HepG2 (cell line): Measurements from ENCODE around the gene RHOV. TPM values are rescaled to one million over a fixed set of nuclear protein-coding genes. Genes with fewer than 3 reads are reported as not detected.

Experiments used
- ATAC-seq: fragments of 200-7000 bp; cut with Tn5 transposase; 3 replicates; pipeline ENCODE4 v1.9.1; 2020; ENCODE audit warnings: mild to moderate bottlenecking, moderate library complexity
- BruUV-seq: library from RNA; stranded (reverse); fragments of 400-500 nt; replicated peaks from 2 replicates; lab custom pipeline; 2021; lab: Mats Ljungman, UMichigan
- CTCF ChIA-PET: fragments of 300-600 bp; formaldehyde crosslinking; extraction: SDS; loops from one replicate; lab custom pipeline; 2021; ENCODE audit warnings: low total read pairs, inconsistent platforms, low intra/inter-chr PET ratio; lab: Yijun Ruan, JAX
- POLR2A ChIA-PET: fragments of 350-600 bp; sonication (Branson Sonifier 250); formaldehyde crosslinking; loops from one replicate; lab custom pipeline; 2020; ENCODE audit warnings: antibody characterized with exemption, inconsistent platforms; lab: Yijun Ruan, JAX
- DNase-seq: peaks from one replicate; pipeline ENCODE4 v3.0.0-alpha.2; 2015; ENCODE audit warnings: low spot score
- FAIRE-seq: peaks from 3 replicates; lab custom pipeline; 2011; peaks lifted over from hg19 to GRCh38; lab: Jason Lieb, UNC
- H2AFZ ChIP-seq: one replicate; pipeline ENCODE4 v1.6.1; 2011; ENCODE audit warnings: low read length, inconsistent platforms
- H3K27ac ChIP-seq: fragments of 300-600 bp; 3 replicates; pipeline ENCODE4 v1.8.0; 2011; ENCODE audit warnings: mixed run types, mild to moderate bottlenecking, mixed read lengths, low read length, inconsistent platforms; ENCODE audit not compliant: insufficient read depth; ENCODE audit errors: extremely low read length
- H3K27me3 ChIP-seq, 2 experiments: fragments of 200-600 bp in 1 of 2; 2 replicates in 1 of 2; 3 replicates in 1 of 2; pipeline versions ENCODE4 v1.6.0 to v1.8.0; 2011; ENCODE audit warnings: low read length in 2 of 2, mild to moderate bottlenecking in 2 of 2, moderate library complexity in 2 of 2, inconsistent platforms in 1 of 2; ENCODE audit not compliant: insufficient read depth in 2 of 2, control insufficient read depth in 1 of 2
- H3K36me3 ChIP-seq, 2 experiments: fragments of 200-600 bp in 1 of 2; replicated peaks in 1 of 2; 2 replicates in 1 of 2; 3 replicates in 1 of 2; pipeline versions ENCODE4 v1.5.1 to v1.8.0; 2011; ENCODE audit warnings: low read length in 2 of 2, inconsistent platforms in 1 of 2; ENCODE audit not compliant: insufficient read depth in 2 of 2, control insufficient read depth in 1 of 2
- H3K4me1 ChIP-seq: 2 replicates; pipeline ENCODE4 v1.5.1; 2012; ENCODE audit warnings: low read length, inconsistent platforms; ENCODE audit not compliant: insufficient read depth
- H3K4me2 ChIP-seq: 2 replicates; pipeline ENCODE4 v1.6.0; 2011; ENCODE audit warnings: low read depth, low read length, inconsistent platforms
- H3K4me3 ChIP-seq, 3 experiments: fragments of 200-600 bp in 1 of 3; sonication (generic), shearing (Covaris generic) in 1 of 3; replicated peaks in 1 of 3; 2 replicates each; pipeline ENCODE4 v1.5.1; 2011 to 2016; ENCODE audit warnings: low read length in 3 of 3, inconsistent platforms in 2 of 3, low read depth in 2 of 3, mild to moderate bottlenecking in 2 of 3, control low read depth in 1 of 3, mixed read lengths in 1 of 3; ENCODE audit not compliant: insufficient read depth in 1 of 3
- H3K79me2 ChIP-seq: one replicate; pipeline ENCODE4 v1.6.1; 2011; ENCODE audit warnings: low read length, inconsistent platforms; ENCODE audit not compliant: insufficient read depth
- H3K9ac ChIP-seq: 2 replicates; pipeline ENCODE4 v1.6.0; 2011; ENCODE audit warnings: mild to moderate bottlenecking, low read depth, low read length, inconsistent platforms; ENCODE audit not compliant: insufficient read depth
- H3K9me3 ChIP-seq: 2 replicates; pipeline ENCODE4 v1.5.1; 2012; ENCODE audit warnings: mild to moderate bottlenecking, low read length
- H4K20me1 ChIP-seq: 2 replicates; pipeline ENCODE4 v1.6.0; 2011; ENCODE audit warnings: inconsistent platforms, mild to moderate bottlenecking, low read length, moderate library complexity; ENCODE audit not compliant: insufficient read depth
- ARNT2 ChIP-seq: sonication (generic); formaldehyde crosslinking; IDR thresholded peaks from 2 replicates; pipeline ENCODE4 v1.8.0; 2022; ENCODE audit warnings: mild to moderate bottlenecking, low read depth, missing genetic modification reagents, moderate library complexity
- FOXO1 ChIP-seq: sonication (generic); formaldehyde crosslinking; IDR thresholded peaks from 2 replicates; pipeline ENCODE4 v1.4.0; 2020; ENCODE audit warnings: missing genetic modification reagents
- YEATS4 ChIP-seq: sonication (generic); formaldehyde crosslinking; IDR thresholded peaks from 2 replicates; pipeline ENCODE4 v1.4.0; 2020; ENCODE audit warnings: missing genetic modification reagents, borderline replicate concordance
- ZNF589 ChIP-seq: sonication (generic); formaldehyde crosslinking; conservative IDR thresholded peaks from 2 replicates; pipeline ENCODE4 v1.8.0; 2022; ENCODE audit warnings: mild to moderate bottlenecking, moderate library complexity, missing genetic modification reagents
- WGBS: methylation state at CpG from one replicate; pipeline ENCODE4 v1.1.6; 2017; ENCODE audit warnings: low lambda C conversion rate; 5-methylcytosine and 5-hydroxymethylcytosine counted together
- in situ Hi-C: cut with HindIII; loops from 2 replicates; pipeline ENCODE4 v1.10.0; 2017; ENCODE audit warnings: low pct_unique_long_range_greater_than_20kb; ENCODE audit not compliant: extremely low pct_ligation_motif_present
- intact Hi-C: fragments of 100-400 bp; cut with micrococcal nuclease; formaldehyde crosslinking; loops from one replicate; pipeline ENCODE4 v1.10.0; 2022; ENCODE audit not compliant: unreplicated experiment
- polyA plus RNA-seq, 8 experiments: library from polyadenylated mRNA; depleted of rRNA in 3 of 8; stranded (reverse) in 7 of 8; unstranded in 1 of 8; fragments of >200 nt; fragmentation: Illumina TruSeq in 4 of 8; extraction: Trizol in 4 of 8; gene quantifications; 2 replicates each; pipeline versions ENCODE4 v1.2.1 to v1.2.3, GENCODE V29; 2011 to 2016; ENCODE audit warnings: low read depth in 4 of 8, missing spikeins in 1 of 8, mixed read lengths in 1 of 8; ENCODE audit not compliant: insufficient read depth in 1 of 8
- total RNA-seq, 5 experiments: library from RNA; depleted of rRNA; stranded (reverse); fragments of >200 nt; fragmentation: Illumina TruSeq; extraction: Trizol; gene quantifications; 2 replicates each; pipeline ENCODE4 v1.2.3, GENCODE V29; 2016; ENCODE audit warnings: low read depth in 1 of 5
- TF ChIP-seq, protein P1 (sequence below): sonication (generic); formaldehyde crosslinking; IDR thresholded peaks from 2 replicates; pipeline ENCODE4 v1.5.0; 2020; ENCODE audit warnings: mild to moderate bottlenecking, missing genetic modification reagents, borderline replicate concordance
- TF ChIP-seq, protein P2 (sequence below): sonication (generic); formaldehyde crosslinking; IDR thresholded peaks from 2 replicates; pipeline ENCODE4 v1.4.0; 2020; ENCODE audit warnings: missing genetic modification reagents
- TF ChIP-seq, protein P3 (sequence below): sonication (generic); formaldehyde crosslinking; IDR thresholded peaks from 2 replicates; pipeline ENCODE4 v1.4.0; 2020; ENCODE audit warnings: missing genetic modification reagents

RHOV gene
- total and polyA plus RNA-seq, 2 of the 13 experiments (the other 11 are each of a cell fraction or from before 2014, with no cell fraction given): 0.17 to 0.18 TPM

DNA sequence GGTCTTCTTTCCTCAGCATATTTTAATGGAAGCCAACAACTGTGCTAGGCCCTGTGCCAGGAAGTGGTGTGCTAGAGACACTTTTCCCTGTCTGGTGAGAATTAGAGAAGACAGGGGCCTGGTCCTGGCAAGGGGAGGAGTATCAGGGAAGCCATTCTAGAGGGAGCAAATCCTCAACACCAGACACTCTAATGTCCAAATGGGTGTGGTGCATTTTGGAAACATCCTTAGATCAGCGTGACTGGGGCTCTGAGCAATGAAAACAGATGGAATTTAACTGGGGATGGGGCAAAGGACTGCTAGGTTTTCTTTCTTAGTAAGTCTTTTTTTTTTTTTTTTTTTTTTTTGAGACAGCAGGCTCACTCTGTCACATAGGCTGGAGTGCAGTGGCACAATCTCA is 12.6 kb upstream of the RHOV start (continued):
- TF ChIP-seq, protein P1, sequence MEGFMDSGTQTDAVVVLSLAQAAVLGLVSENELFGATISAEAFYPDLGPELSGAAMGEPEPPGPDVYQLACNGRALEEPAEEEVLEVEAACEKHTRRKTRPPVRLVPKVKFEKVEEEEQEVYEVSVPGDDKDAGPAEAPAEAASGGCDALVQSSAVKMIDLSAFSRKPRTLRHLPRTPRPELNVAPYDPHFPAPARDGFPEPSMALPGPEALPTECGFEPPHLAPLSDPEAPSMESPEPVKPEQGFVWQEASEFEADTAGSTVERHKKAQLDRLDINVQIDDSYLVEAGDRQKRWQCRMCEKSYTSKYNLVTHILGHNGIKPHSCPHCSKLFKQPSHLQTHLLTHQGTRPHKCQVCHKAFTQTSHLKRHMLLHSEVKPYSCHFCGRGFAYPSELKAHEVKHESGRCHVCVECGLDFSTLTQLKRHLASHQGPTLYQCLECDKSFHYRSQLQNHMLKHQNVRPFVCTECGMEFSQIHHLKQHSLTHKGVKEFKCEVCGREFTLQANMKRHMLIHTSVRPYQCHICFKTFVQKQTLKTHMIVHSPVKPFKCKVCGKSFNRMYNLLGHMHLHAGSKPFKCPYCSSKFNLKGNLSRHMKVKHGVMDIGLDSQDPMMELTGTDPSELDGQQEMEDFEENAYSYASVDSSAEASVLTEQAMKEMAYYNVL: no peak
- TF ChIP-seq ZNF589 (CRISPR knock-in tag) (no peak), YEATS4 (CRISPR knock-in tag) (no peak), FOXO1 (CRISPR knock-in tag) (no peak)

DNA sequence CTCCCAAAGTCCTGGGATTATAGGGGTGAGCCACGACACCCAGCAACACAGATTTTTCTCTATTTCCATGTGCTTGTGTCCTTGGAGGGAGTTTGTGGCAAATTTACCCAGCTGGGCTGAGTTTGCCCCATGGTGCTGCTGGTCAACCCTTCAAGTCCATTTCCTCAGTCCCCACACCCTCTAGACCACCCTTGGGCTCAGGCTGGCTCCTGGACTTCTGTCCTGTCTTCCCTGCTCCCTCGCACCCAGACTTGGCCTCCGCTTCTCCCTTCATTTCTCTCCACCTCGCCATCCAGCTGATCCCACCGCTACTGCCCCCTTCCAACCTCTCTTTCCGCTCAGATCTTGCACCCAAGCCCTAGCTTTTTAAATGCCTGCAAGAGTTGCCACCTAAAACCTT is 7.3 kb upstream of the RHOV start:
- H3K27me3 ChIP-seq: peaks cover 0 to 3% of the 10 kb centered on the region in 2 experiments; a peak in 2 of 5 replicates
- H3K36me3 ChIP-seq: no peaks in the 10 kb centered on the region
- CTCF ChIA-PET: no interaction called here
- WGBS: 52% methylated on average over 6 of the region's 6 CpGs
- in situ Hi-C loops: no loop called here
- H3K79me2 ChIP-seq: no peaks in the 10 kb centered on the region
- H3K4me2 ChIP-seq: no peak overlapping the region
- H3K4me3 ChIP-seq: no peak overlapping the region
- POLR2A ChIA-PET: no interaction called here
- ATAC-seq (no peak), DNase-seq (no peak), FAIRE-seq (no peak)
- no TSS peak for BruUV-seq
- H3K27ac ChIP-seq: no peak overlapping the region
- no peaks in the 10 kb centered on the region for H4K20me1 ChIP-seq
- TF ChIP-seq, protein P2, sequence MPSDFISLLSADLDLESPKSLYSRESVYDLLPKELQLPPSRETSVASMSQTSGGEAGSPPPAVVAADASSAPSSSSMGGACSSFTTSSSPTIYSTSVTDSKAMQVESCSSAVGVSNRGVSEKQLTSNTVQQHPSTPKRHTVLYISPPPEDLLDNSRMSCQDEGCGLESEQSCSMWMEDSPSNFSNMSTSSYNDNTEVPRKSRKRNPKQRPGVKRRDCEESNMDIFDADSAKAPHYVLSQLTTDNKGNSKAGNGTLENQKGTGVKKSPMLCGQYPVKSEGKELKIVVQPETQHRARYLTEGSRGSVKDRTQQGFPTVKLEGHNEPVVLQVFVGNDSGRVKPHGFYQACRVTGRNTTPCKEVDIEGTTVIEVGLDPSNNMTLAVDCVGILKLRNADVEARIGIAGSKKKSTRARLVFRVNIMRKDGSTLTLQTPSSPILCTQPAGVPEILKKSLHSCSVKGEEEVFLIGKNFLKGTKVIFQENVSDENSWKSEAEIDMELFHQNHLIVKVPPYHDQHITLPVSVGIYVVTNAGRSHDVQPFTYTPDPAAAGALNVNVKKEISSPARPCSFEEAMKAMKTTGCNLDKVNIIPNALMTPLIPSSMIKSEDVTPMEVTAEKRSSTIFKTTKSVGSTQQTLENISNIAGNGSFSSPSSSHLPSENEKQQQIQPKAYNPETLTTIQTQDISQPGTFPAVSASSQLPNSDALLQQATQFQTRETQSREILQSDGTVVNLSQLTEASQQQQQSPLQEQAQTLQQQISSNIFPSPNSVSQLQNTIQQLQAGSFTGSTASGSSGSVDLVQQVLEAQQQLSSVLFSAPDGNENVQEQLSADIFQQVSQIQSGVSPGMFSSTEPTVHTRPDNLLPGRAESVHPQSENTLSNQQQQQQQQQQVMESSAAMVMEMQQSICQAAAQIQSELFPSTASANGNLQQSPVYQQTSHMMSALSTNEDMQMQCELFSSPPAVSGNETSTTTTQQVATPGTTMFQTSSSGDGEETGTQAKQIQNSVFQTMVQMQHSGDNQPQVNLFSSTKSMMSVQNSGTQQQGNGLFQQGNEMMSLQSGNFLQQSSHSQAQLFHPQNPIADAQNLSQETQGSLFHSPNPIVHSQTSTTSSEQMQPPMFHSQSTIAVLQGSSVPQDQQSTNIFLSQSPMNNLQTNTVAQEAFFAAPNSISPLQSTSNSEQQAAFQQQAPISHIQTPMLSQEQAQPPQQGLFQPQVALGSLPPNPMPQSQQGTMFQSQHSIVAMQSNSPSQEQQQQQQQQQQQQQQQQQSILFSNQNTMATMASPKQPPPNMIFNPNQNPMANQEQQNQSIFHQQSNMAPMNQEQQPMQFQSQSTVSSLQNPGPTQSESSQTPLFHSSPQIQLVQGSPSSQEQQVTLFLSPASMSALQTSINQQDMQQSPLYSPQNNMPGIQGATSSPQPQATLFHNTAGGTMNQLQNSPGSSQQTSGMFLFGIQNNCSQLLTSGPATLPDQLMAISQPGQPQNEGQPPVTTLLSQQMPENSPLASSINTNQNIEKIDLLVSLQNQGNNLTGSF (CRISPR knock-in tag): no peak
- TF ChIP-seq, protein P3, sequence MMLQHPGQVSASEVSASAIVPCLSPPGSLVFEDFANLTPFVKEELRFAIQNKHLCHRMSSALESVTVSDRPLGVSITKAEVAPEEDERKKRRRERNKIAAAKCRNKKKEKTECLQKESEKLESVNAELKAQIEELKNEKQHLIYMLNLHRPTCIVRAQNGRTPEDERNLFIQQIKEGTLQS (CRISPR knock-in tag): no peak
- no peak for TF ChIP-seq ARNT2
- H2AFZ ChIP-seq: no peak overlapping the region
- intact Hi-C loops: no loop called here
- H3K9ac ChIP-seq: no peak overlapping the region
- no peaks in the 10 kb centered on the region for H3K9me3 ChIP-seq
- H3K4me1 ChIP-seq: no peaks in the 10 kb centered on the region
